Measurements from ENCODE around the gene JUNB. TPM values are rescaled to one million over a fixed set of nuclear protein-coding genes. Genes with fewer than 3 reads are reported as not detected.

The JUNB gene
- total and polyA plus RNA-seq, 2 of the 13 experiments (the other 11 are each of a cell fraction or from before 2014, with no cell fraction given), result 7.7 to 8.2 TPM

- TF ChIP-seq BATF2 (CRISPR knock-in tag; IDR thresholded peaks at IDR 0.05) (no peak), ZNF749 (CRISPR knock-in tag; IDR thresholded peaks at IDR 0.05; ENCODE audit: borderline replicate concordance) (peak; percentile 43; the same call in 1 of the 2 replicates), XBP1 (CRISPR knock-in tag; IDR thresholded peaks at IDR 0.05) (no peak), EP300 (IDR thresholded peaks at IDR 0.05; ENCODE audit: low read depth in 2 of 2, low read length in 2 of 2) (no peak), EP300 (CRISPR knock-in tag; IDR thresholded peaks at IDR 0.05; ENCODE audit: borderline replicate concordance) (peak; percentile 39; the same call in 1 of the 2 replicates), EHMT2 (IDR thresholded peaks at IDR 0.05; ENCODE audit: borderline replicate concordance, low read depth, low read length) (no peak), ZBTB39 (CRISPR knock-in tag; IDR thresholded peaks at IDR 0.05) (no peak), NKX3-1 (CRISPR knock-in tag; IDR thresholded peaks at IDR 0.05) (no peak), HHEX (CRISPR knock-in tag; IDR thresholded peaks at IDR 0.05) (no peak), HNF1B (CRISPR knock-in tag; IDR thresholded peaks at IDR 0.05) (peak; percentile 54; the same call in 1 of the 2 replicates), TSC22D2 (CRISPR knock-in tag; IDR thresholded peaks at IDR 0.05; ENCODE audit: borderline replicate concordance) (no peak), SKIL (CRISPR knock-in tag; IDR thresholded peaks at IDR 0.05; ENCODE audit: borderline replicate concordance) (no peak; the same call in 1 of the 2 replicates), ZNF414 (CRISPR knock-in tag; IDR thresholded peaks at IDR 0.05) (no peak), MLLT10 (CRISPR knock-in tag; IDR thresholded peaks at IDR 0.05) (no peak), ARNT (IDR thresholded peaks at IDR 0.05) (no peak), ZNF710 (CRISPR knock-in tag; IDR thresholded peaks at IDR 0.05; ENCODE audit: borderline replicate concordance) (no peak), NR2F1 (CRISPR knock-in tag; IDR thresholded peaks at IDR 0.05) (no peak), TRIM22 (IDR thresholded peaks at IDR 0.05) (no peak)
Observed at GRCh38 chr19:12789904-12790619, 1.2 kb upstream of the JUNB start (continued).

All from HepG2 (cell line).